Measurements from ENCODE around the gene RABEPK.
"Not testable (repeated sequence)": the region's sequence is repeated elsewhere in the genome, so short reads cannot be mapped to it uniquely, and the experiment has no call there.

The RABEPK gene

GRCh38 chr9:125194466-125194865 is 5.9 kb upstream of the RABEPK start:
- DNase-seq (ENCODE audit: low read depth in 2 of 2) = not testable (repeated sequence)

DNA sequence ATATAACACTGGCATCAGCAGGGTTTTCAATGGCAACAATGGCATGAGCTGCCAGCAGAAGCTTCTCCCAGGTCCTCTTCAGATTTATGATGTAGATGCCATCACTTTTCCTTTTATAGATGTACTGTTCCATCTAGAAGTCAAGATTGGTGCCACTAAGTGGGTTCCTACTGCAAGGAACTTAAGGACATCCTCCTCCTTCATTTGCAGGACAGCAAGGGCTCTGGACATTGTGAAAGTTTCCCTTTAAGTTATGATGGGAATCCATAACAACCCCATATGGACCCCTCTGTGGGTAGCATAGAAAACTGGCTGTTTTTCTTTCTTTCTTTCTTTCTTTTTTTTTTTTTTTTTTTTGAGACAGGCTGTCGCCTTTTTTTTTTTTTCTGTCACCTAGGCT is 4.8 kb upstream of the RABEPK start:
- not testable (repeated sequence) for DNase-seq (ENCODE audit: low read depth in 2 of 2)

DNA sequence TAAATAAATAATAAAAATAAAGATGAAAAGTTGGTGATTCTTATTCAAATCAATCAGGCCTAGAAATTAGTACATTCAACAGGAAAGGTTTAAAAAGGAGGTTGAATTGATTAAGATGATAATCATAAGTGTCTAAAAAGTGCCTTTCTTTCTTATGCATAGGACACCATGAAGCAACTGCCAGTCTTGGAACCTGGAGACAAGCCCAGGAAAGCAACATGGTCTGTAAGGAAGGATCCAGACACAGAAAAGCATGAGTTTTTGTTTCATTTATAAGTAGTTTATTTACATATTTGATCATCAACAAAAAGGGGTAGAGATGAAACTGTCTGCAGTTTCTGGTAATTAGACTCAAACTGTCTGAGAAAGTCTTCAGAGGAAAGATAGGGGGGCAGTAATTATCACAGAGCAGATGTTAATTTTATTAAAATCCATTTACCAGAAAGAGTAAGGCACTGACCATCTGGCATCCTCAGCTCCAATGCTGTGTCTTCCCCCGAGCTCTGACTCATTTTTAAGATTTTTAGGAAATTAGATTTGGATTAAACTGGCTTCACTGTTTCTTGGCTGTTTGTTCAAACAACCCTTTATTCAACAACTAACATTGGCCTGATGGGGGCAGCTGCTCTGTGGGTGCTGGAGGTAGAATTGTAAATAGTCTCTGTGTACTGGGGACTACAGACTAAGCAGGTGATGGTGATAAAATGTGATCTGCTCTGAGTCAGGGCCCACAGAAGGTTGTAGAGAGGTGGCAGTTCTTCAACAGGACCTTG is 2.7 kb downstream of the RABEPK start:
- no peak for DNase-seq (ENCODE audit: low read depth in 2 of 2)

DNA sequence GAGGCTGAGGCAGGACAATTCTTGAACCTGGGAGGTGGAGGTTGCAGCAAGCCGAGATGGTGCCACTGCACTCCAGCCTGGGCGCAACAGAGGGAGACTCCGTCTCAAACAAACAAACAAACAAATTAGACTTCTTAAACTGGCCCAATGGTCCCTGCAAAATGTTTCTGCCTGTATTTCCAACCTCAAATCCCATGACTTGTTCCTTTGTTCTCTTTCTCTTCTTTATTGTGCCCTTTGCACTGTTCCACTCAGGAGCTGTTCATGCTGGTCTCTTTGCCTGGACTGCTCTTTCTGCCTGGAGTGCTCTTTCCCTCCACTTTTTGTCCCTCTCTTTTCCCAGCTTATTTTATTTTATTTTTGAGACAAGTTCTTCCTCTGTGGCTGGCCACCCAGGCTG is 4.1 kb downstream of the RABEPK start:
- DNase-seq (ENCODE audit: low read depth in 2 of 2) = no peak

- no peak for DNase-seq (ENCODE audit: low read depth in 2 of 2)
Observed at GRCh38 chr9:125214186-125214585, 13.8 kb downstream of the RABEPK start.

DNA sequence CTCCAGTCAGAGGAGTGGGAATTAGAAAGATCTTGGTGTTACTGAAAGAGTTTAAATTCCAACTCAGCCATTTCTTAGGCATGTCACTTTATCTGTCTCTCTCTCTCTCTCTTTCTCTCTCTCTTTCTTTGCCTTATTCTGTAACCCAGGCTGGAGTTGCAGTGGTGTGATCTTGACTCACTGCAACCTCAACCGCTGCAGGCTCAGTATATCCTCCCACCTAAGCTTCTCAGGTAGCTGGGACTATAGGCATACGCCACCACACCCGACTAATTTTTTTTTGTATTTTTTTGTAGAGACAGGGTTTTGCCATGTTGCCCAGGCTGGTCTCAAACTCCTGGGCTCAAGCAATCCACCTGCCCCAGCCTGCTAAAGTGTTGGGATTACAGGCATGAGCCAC is 18.3 kb downstream of the RABEPK start:
- no peak for DNase-seq (ENCODE audit: low read depth in 2 of 2)

DNA sequence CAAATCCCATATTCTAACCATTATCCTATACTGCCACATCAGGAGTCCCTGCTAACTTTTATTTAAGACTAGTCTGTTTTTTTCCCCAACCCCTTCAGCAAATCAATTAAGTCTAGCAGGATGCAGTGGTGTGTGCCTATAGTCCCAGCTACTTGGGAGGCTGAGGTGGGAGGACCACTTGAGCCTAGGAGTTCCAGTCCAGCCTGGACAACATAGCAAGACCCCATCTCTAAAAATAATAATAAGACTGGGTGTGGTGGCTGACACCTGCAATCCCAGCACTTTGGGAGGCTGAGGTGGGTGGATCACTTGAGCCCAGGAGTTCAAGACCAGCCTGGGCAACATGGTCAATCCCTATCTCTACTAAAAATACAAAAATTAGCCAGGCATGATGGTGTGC is 24.5 kb downstream of the RABEPK start:
- not testable (repeated sequence) for DNase-seq (ENCODE audit: low read depth in 2 of 2)

DNA sequence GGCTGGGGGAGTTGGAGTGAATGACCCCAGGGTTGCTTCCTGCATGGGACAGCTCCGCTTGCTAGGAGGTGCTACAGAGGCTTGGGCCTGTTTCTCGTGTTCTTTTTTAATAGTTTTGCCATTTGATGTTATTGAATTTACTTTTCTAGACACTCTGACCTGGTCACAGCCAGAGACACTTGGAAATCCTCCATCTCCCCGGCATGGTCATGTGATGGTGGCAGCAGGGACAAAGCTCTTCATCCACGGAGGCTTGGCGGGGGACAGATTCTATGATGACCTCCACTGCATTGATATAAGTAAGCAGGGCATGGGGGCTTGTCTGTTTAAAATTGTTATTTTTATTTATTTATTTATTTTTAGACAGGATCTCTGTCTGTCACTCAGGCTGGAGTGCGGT is 27.4 kb downstream of the RABEPK start:
- no peak for DNase-seq (ENCODE audit: low read depth in 2 of 2)

DNA sequence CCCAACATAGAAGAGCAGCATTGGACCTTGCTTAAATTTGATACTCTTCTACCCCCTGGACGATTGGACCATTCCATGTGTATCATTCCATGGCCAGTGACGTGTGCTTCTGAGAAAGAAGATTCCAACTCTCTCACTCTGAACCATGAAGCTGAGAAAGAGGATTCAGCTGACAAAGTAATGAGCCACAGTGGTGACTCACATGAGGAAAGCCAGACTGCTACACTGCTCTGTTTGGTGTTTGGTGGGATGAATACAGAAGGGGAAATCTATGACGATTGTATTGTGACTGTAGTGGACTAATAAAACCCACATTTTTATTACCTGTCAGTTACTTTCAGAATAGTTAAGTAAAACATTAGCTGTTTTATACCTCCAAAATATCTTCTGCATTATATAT is 33.3 kb downstream of the RABEPK start:
- DNase-seq (ENCODE audit: low read depth in 2 of 2) = no peak

- not testable (repeated sequence) for DNase-seq (ENCODE audit: low read depth in 2 of 2)
Observed at GRCh38 chr9:125234099-125234498, 33.8 kb downstream of the RABEPK start.

DNA sequence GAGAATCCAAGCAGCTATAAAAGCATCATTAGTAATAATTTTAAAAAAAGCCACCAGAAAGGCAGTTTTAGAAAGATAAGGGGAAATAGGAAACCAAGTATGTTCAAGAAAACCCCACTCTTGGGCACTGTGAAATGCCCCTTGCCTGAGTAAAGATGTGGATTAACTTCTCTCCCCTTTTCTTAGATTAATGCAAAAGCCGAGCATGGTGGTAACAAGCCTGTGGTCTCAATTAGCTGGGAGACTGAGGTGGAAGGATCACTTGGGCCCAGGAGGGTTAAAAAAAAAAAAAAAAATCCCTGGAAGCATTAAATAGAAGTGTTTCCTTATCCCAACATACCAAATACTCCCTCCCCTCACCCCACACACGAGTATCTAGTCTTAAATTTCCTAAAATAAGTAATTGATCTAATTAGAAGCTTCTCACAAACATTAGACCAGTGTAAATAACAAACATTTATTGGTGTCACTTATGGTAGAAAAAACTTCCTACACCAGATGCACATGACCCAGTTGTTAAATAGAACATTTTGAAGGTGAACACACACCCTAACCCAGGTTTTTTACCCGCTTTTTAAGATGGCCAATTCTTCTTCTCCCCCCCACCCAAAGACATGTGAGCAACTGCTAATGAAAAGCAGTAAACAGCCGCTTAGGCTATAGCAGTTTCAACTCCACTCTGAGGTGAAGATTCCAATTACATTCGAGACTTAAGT is 35.6 kb downstream of the RABEPK start:
- DNase-seq (ENCODE audit: low read depth in 2 of 2) = no peak

DNA sequence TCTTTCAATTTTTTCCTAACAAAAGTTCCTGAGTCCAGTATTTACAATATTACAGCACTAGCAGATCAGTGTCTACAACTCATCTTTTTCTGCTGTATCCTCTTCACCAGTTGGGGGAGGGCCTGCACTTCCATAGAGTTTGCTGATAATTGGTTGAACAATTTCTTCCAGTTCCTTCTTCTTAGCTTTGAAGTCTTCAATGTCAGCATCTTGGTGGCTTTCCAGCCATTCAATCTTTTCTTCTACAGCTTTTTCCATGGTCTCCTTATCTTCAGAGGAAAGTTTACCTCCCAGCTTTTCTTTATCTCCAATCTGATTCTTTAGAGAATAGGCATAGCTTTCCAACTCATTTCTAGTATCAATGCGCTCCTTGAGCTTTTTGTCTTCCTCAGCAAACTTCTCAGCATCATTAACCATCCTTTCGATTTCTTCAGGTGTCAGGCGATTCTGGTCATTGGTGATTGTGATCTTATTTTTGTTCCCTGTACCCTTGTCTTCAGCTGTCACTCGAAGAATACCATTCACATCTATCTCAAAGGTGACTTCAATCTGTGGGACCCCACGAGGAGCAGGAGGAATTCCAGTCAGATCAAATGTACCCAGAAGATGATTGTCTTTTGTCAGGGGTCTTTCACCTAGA is 36.3 kb downstream of the RABEPK start:
- not testable (repeated sequence) for DNase-seq (ENCODE audit: low read depth in 2 of 2)

GRCh38 chr9:125238127-125238914 is 38.0 kb downstream of the RABEPK start:
- no peak for DNase-seq (ENCODE audit: low read depth in 2 of 2)

GRCh38 chr9:125238915-125239446 is 38.6 kb downstream of the RABEPK start:
- DNase-seq (ENCODE audit: low read depth in 2 of 2) = no peak

GRCh38 chr9:125239631-125240597 is 39.6 kb downstream of the RABEPK start:
- no peak for DNase-seq (ENCODE audit: low read depth in 2 of 2)

DNA sequence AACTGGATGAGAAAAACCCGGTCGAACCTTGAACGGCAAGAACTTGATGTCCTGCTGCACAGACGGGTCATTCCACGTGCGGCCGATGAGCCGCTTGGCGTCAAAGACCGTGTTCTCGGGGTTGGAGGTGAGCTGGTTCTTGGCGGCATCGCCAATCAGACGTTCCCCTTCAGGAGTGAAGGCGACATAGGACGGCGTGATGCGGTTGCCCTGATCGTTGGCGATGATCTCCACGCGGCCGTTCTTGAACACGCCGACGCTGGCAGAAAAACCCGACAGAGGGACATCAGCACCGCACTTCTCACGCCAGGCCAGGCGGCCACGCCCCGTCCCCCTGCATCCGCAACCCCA is 40.3 kb downstream of the RABEPK start:
- DNase-seq (ENCODE audit: low read depth in 2 of 2) = peak in 1 of 2 donors; percentile 9

DNA sequence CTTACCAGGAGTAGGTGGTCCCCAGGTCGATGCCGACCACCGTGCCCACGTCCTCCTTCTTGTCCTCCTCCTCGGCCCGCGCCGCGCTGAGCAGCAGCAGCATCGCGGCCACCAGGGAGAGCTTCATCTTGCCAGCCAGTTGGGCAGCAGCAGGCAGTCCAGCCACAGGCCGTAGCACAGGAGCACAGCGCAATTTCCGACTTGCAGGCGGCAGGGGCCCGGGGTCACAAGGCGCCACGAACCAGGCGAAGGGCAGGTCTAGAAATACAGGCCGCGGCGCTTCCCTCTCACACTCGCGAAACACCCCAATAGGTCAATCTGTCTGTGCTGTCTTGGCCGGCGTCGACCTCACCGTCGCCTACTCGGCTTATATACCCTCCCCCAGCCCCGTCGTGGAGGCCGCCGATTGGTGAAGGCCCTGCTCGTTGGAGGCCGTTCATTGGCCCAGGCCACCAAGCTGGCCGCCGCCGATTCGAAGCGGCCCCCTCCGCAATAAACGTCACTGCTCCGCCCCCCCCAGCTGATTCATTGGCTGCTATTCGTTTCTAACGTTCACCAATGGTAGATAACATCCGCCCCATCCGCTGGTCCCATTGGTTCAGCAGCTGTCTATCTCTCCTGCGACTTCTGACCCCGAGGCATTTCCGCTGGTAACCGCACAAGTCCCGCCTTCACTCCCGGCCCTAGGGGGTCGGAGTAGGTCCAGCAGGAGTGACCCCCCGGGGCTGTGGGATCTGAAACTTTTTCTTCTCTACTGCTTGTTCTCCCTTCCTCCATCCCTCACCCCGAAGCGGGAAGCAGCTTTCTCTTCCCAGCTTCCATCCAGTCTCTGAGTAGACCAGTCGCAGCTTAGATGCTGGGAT is 40.9 kb downstream of the RABEPK start, which contains the start of gene HSPA5:
Gene HSPA5 (minus strand): TSS at position 344 of the 863 bp plus-strand sequence. CDS start 217 bp downstream, at position 127.
- DNase-seq (ENCODE audit: low read depth in 2 of 2) = peak; percentile 99 to 100

DNA sequence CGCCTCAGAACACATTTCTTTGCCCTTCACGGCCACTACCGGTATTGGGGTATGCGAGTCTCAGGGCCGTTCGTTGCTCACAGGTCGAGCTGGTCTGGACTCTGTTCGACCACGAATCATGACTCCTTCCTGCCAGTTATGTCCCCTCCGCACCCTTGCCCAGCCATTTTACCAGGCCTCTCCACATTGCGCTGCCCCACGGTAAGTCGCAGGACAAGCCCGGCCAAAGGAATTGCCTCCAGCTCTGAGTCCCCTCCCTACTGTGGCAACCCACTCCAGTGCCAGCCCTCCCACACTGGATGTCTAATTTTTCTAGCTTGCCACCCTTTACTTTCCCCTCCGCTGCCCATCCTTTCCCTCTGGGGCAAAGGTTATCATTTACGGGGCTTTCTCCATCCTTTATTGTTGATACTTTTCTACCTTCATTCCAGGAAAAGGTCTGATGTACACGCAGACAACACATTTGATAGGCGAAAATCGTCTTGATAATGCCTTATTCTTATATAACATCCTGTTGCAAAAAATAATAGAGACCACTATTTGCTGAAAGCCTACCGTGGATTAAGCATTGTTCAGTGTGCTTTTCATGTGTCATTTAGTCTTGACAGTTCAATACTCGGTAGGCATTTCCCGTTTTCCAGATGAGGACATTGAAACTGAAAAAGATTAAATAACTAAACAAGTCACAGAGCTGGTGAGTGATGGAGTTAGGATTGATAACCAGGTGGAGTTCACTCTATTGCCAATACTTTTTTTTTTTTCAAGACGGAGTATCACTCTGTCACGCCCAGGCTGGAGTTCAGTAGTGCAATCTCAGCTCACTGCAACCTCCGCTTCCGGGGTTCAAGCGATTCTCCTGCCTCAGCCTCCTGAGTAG is 41.8 kb downstream of the RABEPK start:
- peak in 1 of 2 donors; percentile 10 for DNase-seq (ENCODE audit: low read depth in 2 of 2)

All from stimulated activated CD4-positive, alpha-beta T cell treated with anti-CD3 and anti-CD28 coated beads, Interleukin-15, amount 100 ng/mL, for 48 hours (primary cell).